SIG-M5 (cell line): ENCODE data around the gene SYTL5.

Experiments
- DNase-seq: peaks from one replicate; lab custom pipeline; 2025; lab: John Stamatoyannopoulos, UW

Gene SYTL5

GRCh38 chrX:38028300-38028699 lies 21.9 kb downstream of the SYTL5 start:
- DNase-seq, result no peak

DNA sequence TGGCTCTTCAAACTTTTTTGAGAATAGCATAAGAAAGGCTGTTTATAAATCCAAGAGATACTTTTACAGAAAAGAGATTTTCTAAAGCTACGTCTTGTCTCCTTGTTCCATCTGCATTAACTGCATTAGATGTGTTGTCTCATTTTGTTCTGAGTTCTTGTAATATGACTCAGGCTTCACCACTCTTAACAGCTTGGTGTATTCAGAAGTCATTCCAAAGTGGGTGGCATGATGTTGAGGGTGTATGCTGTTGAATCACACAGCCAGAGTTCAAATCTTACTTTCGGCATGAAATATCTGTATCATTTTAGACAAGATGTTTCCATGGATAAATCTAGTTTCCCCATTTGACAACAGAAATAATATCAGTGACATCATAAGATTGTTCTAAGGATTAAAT lies 30.1 kb downstream of the SYTL5 start:
- DNase-seq, result no peak

- DNase-seq, result no peak
Measured at GRCh38 chrX:38038501-38038900, 32.1 kb downstream of the SYTL5 start.

DNA sequence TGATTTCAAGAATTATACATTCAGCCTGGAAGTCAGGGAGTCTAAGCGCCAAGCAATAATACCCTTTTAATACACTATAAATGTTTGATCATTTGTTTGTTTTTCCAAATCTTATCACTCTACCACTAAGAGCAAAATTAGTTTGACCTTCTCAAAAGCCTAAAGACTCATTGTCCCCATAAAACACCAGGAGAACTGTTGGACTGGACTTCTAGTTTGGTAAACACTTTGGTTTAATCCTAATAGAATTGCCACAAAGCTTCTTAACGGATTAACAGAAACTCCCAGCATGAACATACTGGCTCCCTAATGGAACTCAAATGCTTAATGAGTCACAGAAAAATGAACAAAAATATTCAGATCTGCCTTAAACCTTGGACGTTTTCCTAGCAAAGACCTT lies 34.9 kb downstream of the SYTL5 start:
- no peak for DNase-seq

DNA sequence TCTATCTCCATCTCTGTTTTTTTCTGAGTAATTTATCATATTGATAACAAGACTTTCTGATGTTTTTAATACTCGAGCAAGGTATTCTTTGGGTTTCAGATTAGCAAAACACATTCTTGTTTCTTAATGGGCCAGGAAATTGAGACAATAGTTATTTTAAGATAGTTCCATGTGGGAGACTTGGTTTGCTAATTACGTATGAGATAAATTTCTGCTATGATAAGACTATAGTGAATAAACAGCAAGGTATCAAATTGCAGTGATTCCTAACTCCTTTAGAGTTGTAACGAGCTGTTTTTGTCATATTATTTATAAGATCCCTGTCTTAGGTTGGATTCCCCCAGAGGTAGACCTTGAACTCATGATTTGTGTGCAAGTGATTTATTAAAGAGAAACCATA lies 38.3 kb downstream of the SYTL5 start:
- DNase-seq, result no peak

DNA sequence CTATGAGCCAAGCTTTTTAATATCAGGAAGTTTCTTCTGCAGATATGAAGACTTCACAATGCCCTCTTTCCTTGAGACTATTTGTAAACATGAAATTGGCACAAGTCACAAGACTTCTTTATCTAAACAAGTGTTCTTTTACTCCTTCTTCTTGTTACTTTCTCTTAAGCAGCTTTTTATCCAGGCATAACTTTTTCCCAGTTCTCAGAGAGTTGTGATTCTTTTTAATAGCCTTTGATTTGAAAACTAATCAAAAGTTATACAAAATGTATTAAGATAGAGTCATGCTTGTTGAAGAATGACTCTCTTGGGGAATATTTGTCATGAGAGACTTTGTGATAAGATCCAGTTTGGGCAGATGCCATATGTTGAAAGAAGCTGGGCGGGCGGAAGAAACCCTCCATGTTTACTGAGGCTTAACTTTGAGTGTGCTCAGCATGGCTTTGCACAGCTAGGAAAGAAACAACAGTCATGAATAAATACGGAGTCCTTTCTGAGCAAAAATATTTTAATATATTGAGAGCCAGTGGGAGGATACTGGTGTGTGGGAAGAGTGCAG lies 39.3 kb downstream of the SYTL5 start:
- DNase-seq, result no peak

DNA sequence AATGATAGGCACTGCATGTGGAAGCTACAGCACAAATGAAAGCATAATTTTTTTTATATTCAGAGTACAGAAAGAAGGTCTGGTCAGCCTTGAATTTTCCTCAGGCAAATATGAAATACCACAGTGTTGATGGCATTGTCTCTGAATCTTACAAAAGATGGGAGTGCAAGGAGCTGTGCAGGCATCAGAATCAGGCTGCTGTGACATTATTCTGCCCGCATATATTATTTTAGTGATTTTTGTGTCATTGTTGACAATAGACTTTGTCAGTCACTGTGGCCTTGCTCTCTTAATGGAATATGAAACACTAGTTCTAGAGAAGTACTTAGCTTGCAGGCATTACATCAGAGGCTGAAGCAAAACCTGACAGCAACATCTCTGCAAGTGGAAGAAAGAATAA lies 42.5 kb downstream of the SYTL5 start:
- DNase-seq, result no peak

DNA sequence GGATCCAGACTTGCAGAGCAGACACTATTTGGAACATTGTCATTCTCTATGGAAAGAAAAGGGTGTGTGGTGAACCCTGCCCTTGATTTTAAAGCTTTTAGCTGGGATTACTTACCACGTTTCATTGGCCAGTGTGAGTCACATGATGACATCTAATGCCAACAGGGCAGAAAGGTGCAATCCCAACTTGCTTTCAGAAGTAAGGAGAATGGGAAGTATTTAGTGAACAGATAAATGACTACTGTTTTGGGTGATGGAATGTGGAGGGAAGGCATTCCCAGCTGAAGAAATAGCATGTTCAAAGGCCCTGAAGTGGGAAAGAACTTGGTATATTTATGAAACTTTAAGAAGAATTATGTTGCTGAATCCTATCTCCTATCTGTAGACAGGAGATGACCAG lies 44.5 kb downstream of the SYTL5 start:
- DNase-seq, result no peak

GRCh38 chrX:38052096-38052495 lies 45.7 kb downstream of the SYTL5 start:
- no peak for DNase-seq

DNA sequence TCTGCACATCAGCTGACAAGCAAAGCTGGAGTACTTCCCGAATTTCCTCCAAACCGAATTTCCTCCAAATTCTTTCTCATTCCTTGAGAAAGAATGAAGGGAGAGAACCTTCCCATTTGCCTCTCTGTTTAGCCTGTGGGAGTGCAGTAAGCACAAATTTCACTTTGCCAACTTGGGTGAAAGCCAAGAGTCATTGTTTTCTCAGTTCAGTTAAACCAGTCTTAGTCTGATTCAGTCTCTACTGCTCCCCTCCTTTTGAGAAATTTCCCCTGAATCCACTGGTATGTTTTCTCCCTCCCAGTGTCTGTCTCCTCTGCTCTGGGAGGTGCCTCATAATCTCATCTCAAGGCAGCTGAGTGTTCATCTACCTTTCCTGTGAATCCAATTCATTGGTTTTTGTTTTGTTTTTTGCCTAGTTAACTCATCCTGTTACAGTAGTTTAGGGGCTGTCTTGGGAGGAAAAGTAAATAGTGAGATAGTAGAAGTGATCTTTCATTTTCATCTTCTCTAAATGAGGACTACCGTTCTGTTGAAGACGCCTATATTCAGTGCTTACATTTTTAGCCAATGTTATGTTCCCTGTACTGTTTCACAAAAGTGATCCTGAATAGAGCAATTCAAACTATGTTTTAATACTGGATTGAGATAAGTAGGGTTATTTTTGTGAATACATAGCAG lies 49.0 kb downstream of the SYTL5 start:
- no peak for DNase-seq

GRCh38 chrX:38060331-38060878 lies 54.1 kb downstream of the SYTL5 start:
- no peak for DNase-seq

DNA sequence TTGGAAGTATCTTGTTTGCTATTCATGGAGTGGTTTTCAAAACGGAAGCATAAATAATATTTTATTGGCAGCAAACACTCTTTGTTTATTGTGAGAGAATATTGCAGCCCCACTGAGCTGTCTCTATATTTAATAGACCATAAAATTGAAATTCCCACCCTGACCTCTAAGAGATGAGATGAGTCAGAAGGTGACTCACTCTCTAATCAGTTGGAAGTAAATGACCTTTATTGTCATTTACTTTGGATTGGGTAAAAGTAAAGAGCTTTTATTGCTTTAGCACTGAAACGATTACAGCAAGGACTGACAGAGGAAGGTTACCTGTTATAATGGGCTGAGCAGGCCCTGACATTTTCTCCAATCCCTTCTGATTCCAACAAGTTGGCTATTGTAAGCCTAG lies 55.0 kb downstream of the SYTL5 start:
- DNase-seq, result no peak

GRCh38 chrX:38066934-38067333 lies 60.6 kb downstream of the SYTL5 start:
- no peak for DNase-seq

DNA sequence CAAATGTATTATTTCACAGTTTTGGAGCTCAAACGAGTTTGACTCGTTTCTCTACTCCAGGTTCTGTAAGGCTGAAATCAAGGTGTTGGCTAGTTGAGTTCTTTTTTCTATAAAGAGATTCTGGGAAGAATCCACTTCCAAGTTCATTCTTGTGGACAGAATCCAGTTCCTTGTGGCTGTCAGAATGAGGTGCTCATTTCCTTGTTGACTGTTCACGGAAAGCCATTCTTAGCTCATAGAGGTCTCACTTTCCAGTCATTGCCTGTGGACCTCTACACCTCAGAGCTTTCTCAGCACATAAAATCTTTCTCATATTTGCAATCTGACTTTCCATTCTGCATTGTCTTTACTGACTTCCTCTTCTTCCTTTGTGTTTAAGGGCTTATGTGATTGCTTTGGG lies 62.9 kb downstream of the SYTL5 start:
- no peak for DNase-seq

- no peak for DNase-seq
Measured at GRCh38 chrX:38069991-38070390, 63.6 kb downstream of the SYTL5 start.

- no peak for DNase-seq
Measured at GRCh38 chrX:38079463-38079862, 73.1 kb downstream of the SYTL5 start.

DNA sequence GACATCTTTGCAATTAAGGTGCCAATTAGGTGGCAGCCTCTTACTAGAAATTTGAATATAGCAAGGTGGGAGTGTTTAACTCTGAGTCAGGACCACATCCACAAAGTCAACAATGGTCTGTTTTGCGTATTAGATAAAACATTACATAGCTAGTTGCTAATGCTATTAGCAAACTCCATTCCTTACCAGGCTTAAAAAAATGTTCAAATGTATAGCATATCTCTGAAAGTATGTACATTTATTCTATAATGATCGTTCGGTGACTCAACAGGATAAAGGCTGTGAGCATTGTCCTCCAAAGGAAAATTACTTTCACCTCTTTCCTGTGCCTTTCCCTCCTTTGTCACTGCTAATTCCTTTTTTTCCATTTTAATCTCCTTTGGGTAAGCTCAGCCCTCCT lies 74.5 kb downstream of the SYTL5 start:
- no peak for DNase-seq

- DNase-seq, result no peak
Measured at GRCh38 chrX:38081909-38082308, 75.6 kb downstream of the SYTL5 start.

- DNase-seq, result no peak
Measured at GRCh38 chrX:38082309-38082708, 76.0 kb downstream of the SYTL5 start.

GRCh38 chrX:38085813-38086212 lies 79.5 kb downstream of the SYTL5 start:
- DNase-seq, result no peak

- no peak for DNase-seq
Measured at GRCh38 chrX:38086451-38087215, 80.3 kb downstream of the SYTL5 start.

GRCh38 chrX:38087594-38087993 lies 81.2 kb downstream of the SYTL5 start:
- no peak for DNase-seq
